Fibroblast of peridontal ligament (primary cell): ENCODE results near the gene NDUFAB1.
"Not testable (repeated sequence)": the region's sequence is repeated elsewhere in the genome, so short reads cannot be mapped to it uniquely, and the experiment has no call there.

ENCODE experiments used
- DNase-seq: peaks from one replicate; pipeline ENCODE4 v3.0.0-alpha.2; 2010; ENCODE audit errors: extremely low read depth

The NDUFAB1 gene

GRCh38 chr16:23554536-23554935 lies 41.6 kb downstream of the NDUFAB1 start:
- no peak for DNase-seq

GRCh38 chr16:23552161-23552560 lies 44.0 kb downstream of the NDUFAB1 start:
- no peak for DNase-seq

GRCh38 chr16:23549938-23550337 lies 46.2 kb downstream of the NDUFAB1 start:
- DNase-seq: no peak

- no peak for DNase-seq
Observed at GRCh38 chr16:23544436-23544835, 51.7 kb downstream of the NDUFAB1 start.

GRCh38 chr16:23540817-23541178 lies 55.3 kb downstream of the NDUFAB1 start:
- not testable (repeated sequence) for DNase-seq

GRCh38 chr16:23539984-23540816 lies 55.9 kb downstream of the NDUFAB1 start:
- no peak for DNase-seq

- DNase-seq: no peak
Observed at GRCh38 chr16:23538919-23539278, 57.2 kb downstream of the NDUFAB1 start.

GRCh38 chr16:23537390-23537789 lies 58.7 kb downstream of the NDUFAB1 start:
- DNase-seq: no peak

- no peak for DNase-seq
Observed at GRCh38 chr16:23535901-23536300, 60.2 kb downstream of the NDUFAB1 start.

- DNase-seq: peak; percentile 28
Observed at GRCh38 chr16:23534868-23535860, 61.0 kb downstream of the NDUFAB1 start.

GRCh38 chr16:23532448-23532847 lies 63.7 kb downstream of the NDUFAB1 start:
- no peak for DNase-seq
